Left forelimb (tissue), 1 donor: ENCODE measurements around the gene PDE6A.
"Not testable (repeated sequence)": the region's sequence is repeated elsewhere in the genome, so short reads cannot be mapped to it uniquely, and the experiment has no call there.

Experiments
- DNase-seq: peaks from one replicate; pipeline ENCODE4 v3.0.0-alpha.2; 2018; ENCODE audit warnings: low spot score

The PDE6A gene

GRCh38 chr5:149953436-149954121 lies 9.0 kb upstream of the PDE6A start:
- DNase-seq: no peak

- DNase-seq: no peak
These were observed 6.7 kb upstream of the PDE6A start for GRCh38 chr5:149951138-149951749.

GRCh38 chr5:149948993-149949392 lies 4.4 kb upstream of the PDE6A start:
- DNase-seq: no peak

- no peak for DNase-seq
These were observed 1.5 kb upstream of the PDE6A start for GRCh38 chr5:149946118-149946517.

- DNase-seq: not testable (repeated sequence)
These were observed 1.2 kb downstream of the PDE6A start for GRCh38 chr5:149943177-149943949.

GRCh38 chr5:149942741-149943169 lies 1.8 kb downstream of the PDE6A start:
- not testable (repeated sequence) for DNase-seq

GRCh38 chr5:149942199-149942598 lies 2.4 kb downstream of the PDE6A start:
- DNase-seq: no peak

GRCh38 chr5:149941795-149942194 lies 2.8 kb downstream of the PDE6A start:
- no peak for DNase-seq

- DNase-seq: no peak
These were observed 3.5 kb downstream of the PDE6A start for GRCh38 chr5:149940941-149941644.

GRCh38 chr5:149940077-149940574 lies 4.5 kb downstream of the PDE6A start:
- DNase-seq: no peak

- DNase-seq: no peak
These were observed 5.0 kb downstream of the PDE6A start for GRCh38 chr5:149939546-149939945.

- DNase-seq: no peak
These were observed 5.7 kb downstream of the PDE6A start for GRCh38 chr5:149938791-149939358.

GRCh38 chr5:149938279-149938678 lies 6.3 kb downstream of the PDE6A start:
- no peak for DNase-seq

- DNase-seq: no peak
These were observed 7.0 kb downstream of the PDE6A start for GRCh38 chr5:149937610-149938009.

GRCh38 chr5:149936700-149937091 lies 7.9 kb downstream of the PDE6A start:
- DNase-seq: no peak

GRCh38 chr5:149936044-149936699 lies 8.4 kb downstream of the PDE6A start:
- DNase-seq: no peak

GRCh38 chr5:149935431-149935901 lies 9.1 kb downstream of the PDE6A start:
- DNase-seq: no peak

- no peak for DNase-seq
These were observed 11.9 kb downstream of the PDE6A start for GRCh38 chr5:149932445-149933350.

GRCh38 chr5:149931992-149932436 lies 12.6 kb downstream of the PDE6A start:
- no peak for DNase-seq
